Stimulated activated naive CD4-positive, alpha-beta T cell treated with Interleukin-2 at 50 U/mL for 16 hours (primary cell): ENCODE data around the gene SRP68.

ENCODE experiments used
- DNase-seq: peaks from one replicate; lab custom pipeline; 2025; lab: John Stamatoyannopoulos, UW

SRP68 gene

DNA sequence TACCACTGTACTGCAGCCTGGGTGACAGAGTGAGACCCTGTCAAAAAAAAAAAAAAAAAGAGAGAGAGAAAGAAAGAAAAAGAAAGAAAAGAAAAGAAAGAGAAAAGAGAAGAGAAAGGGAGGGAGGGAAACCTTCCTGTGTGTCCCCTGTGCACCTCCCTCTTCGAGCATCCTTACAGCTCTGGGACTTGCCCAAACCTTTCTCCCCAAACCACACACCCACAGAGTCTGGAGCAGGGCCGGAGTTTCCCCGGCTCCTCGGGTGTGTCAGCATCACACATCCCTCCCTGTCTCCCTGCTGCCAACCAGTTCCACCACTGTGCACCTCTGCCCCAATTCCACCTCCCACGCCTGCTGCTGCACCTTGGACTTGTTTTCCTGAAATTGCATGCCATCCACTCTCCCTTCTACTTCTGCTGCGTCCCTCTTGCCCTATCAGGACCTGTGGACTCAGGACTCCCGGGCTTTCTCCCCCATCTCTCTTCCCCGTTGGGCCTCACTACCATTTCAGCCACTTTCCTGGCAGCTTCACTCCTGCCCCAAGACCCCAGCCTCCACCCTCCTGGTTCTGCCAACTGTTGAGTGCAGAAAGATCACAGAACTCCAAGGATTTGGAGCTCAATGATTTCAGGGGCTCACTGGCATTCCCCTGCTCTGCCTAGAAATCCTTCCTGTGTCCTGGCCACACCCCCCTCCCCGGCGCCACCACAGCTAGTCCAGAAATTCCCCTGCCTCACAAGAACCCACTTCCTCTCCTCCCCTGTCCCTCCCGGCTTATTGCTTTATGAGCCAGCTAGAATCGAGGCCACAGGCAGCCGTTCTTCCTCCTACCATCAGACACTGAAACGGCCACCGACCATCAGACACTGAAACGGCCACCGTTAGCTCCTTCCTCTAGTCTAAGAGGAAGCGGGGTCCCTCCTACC is 75.4 kb downstream of the SRP68 start:
- peak; percentile 6 for DNase-seq

DNA sequence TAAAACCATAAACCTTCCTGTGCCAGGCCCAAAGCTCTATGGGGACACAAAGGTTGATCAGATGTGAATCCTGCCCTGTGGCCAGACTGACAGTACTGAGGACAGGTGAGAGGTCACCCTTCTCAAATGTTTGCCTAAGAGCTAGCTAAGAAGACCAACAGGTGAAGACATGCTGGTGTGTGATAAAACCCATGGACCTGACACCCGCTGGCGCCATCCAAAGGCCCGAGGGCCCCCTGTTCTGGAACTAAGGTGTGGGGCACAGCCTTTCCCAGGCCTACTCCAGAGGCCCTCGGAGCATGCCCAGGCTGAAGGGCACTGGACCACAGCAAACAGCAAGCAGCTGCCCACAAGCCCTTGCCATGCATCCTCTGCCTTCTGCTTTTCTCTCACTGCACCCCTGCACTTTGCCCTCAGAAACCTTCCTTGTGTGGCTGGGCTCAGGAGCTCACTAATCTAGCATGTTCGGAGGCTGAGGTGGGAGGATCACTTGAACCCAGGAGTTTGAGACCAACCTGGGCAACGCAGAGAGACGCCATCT is 76.9 kb downstream of the SRP68 start:
- no peak for DNase-seq

DNA sequence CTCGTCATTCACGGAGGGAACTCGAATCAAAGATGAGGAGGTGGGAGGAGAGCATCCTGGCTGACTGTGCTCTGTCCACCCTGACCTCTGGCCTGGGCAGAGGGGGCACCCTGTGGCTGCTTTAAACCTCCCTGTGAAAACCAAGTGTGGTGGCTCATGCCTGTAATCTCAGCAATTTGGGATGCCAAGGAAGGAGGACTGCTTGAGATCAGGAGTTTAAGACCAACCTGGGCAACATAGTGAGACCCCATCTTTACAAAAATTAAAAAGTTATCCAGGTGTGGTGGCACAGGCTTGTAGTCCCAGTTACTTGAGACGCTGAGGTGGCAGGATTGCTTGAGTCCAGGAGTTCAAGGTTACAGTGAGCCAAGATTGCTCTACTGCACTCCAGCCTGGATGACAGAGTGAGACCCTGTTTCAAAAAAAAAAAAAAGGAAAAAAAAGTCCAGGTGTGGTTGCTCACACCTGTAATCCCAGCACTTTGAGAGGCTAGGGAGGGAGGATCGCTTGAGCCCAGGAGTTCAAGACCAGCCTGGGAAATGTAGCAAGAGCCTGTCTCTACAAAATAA is 77.4 kb downstream of the SRP68 start:
- no peak for DNase-seq

DNA sequence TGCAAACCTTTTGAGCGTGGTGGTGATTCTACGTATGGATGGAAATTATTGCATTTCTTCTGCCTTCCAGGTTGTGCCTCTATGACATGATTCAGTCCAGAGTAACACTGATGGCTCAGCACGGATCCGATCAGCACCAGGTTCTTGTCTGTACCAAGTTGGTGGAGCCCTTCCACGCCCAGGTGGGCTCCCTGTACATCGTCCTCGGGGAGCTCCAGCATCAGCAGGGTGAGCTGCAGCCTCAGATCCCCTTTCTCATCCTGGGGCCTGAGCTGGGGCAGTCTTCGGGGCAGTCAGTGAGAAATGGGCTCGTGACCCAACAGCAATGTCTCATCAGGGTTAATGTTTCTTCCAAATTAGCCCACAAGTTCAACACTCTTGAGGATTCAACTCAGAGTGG is 80.9 kb downstream of the SRP68 start:
- DNase-seq: no peak
